GM19035 (cell line): ENCODE results near the gene PKD1L1.
"Not testable (repeated sequence)": the region's sequence is repeated elsewhere in the genome, so short reads cannot be mapped to it uniquely, and the experiment has no call there.

ENCODE experiments used
- ATAC-seq: cut with Tn5 transposase; IDR thresholded peaks from one replicate; pipeline ENCODE4 v1.9.1; 2021; ENCODE audit not compliant: unreplicated experiment

The PKD1L1 gene

GRCh38 chr7:47965456-47965855 is 17.2 kb upstream of the PKD1L1 start:
- no peak for ATAC-seq

- no peak for ATAC-seq
These were observed 14.0 kb upstream of the PKD1L1 start for GRCh38 chr7:47962262-47962661.

- ATAC-seq = no peak
These were observed 8.9 kb upstream of the PKD1L1 start for GRCh38 chr7:47957156-47957555.

- no peak for ATAC-seq
These were observed 8.0 kb upstream of the PKD1L1 start for GRCh38 chr7:47956220-47956619.

- peak; percentile 37 for ATAC-seq
These were observed 6.1 kb upstream of the PKD1L1 start for GRCh38 chr7:47954231-47954911.

- peak; percentile 62 for ATAC-seq
These were observed 5.6 kb upstream of the PKD1L1 start for GRCh38 chr7:47953822-47954221.

- ATAC-seq = no peak
These were observed 4.0 kb upstream of the PKD1L1 start for GRCh38 chr7:47952224-47952623.

- no peak for ATAC-seq
These were observed 3.1 kb upstream of the PKD1L1 start for GRCh38 chr7:47951374-47951773.

- ATAC-seq = no peak
These were observed 2.4 kb upstream of the PKD1L1 start for GRCh38 chr7:47950714-47951113.

- no peak for ATAC-seq
These were observed 1.4 kb upstream of the PKD1L1 start for GRCh38 chr7:47949703-47950102.

- no peak for ATAC-seq
These were observed 914 bp downstream of the PKD1L1 start for GRCh38 chr7:47947355-47947749.

GRCh38 chr7:47946581-47947354 is 1.5 kb downstream of the PKD1L1 start:
- no peak for ATAC-seq

GRCh38 chr7:47945261-47946015 is 2.8 kb downstream of the PKD1L1 start:
- ATAC-seq = peak; percentile 67

GRCh38 chr7:47944536-47945260 is 3.6 kb downstream of the PKD1L1 start:
- peak; percentile 14 for ATAC-seq

GRCh38 chr7:47943676-47944474 is 4.4 kb downstream of the PKD1L1 start:
- no peak for ATAC-seq

- ATAC-seq = not testable (repeated sequence)
These were observed 5.6 kb downstream of the PKD1L1 start for GRCh38 chr7:47942651-47943050.

- ATAC-seq = no peak
These were observed 6.1 kb downstream of the PKD1L1 start for GRCh38 chr7:47942132-47942531.

- ATAC-seq = no peak
These were observed 7.0 kb downstream of the PKD1L1 start for GRCh38 chr7:47941136-47941844.

- ATAC-seq = no peak
These were observed 7.9 kb downstream of the PKD1L1 start for GRCh38 chr7:47940088-47941013.
